Peyer's patch (tissue), 4 donors: ENCODE data around the gene VEGFA.

ENCODE experiments used
- POLR2A ChIP-seq, 2 donors: fragments of 450-650 bp; IDR thresholded peaks; one replicate each; pipeline ENCODE4 v1.5.1; 2017; ENCODE audit warnings: antibody characterized with exemption in 2 of 2, mild to moderate bottlenecking in 2 of 2, moderate library complexity in 2 of 2
- TF ChIP-seq, protein P1 (sequence below), 6 experiments: fragments of 450-650 bp in 4 of 6; fragments of 200-600 bp in 2 of 6; sonication (generic) in 1 of 6; IDR thresholded peaks; one replicate each; pipeline ENCODE4 v1.5.1; 2017 to 2019; ENCODE audit warnings: antibody characterized with exemption in 6 of 6, mild to moderate bottlenecking in 3 of 6, moderate library complexity in 1 of 6

DNA sequence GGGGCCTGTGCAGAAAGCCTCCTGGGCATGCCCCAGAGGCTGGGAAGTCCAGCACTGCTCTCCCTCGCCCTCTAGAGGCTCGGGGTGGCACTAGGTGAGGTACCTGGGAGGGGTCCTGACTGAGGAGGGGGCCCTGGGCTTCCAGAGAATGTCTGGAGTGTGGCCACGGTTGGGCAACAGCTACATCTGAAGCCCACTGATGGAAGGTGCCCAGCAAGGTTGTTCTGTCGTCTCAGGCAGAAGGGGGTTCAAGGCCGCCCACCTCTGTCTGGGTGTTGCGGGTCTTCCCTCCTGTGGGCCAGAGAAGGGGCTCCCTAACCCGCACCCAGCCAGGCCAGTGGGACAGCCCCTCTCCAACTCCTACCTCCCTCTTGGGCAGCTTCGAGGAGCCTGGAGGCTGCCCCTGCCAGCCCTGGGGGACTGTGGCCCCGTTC lies 11.4 kb upstream of the VEGFA start:
- TF ChIP-seq, protein P1, sequence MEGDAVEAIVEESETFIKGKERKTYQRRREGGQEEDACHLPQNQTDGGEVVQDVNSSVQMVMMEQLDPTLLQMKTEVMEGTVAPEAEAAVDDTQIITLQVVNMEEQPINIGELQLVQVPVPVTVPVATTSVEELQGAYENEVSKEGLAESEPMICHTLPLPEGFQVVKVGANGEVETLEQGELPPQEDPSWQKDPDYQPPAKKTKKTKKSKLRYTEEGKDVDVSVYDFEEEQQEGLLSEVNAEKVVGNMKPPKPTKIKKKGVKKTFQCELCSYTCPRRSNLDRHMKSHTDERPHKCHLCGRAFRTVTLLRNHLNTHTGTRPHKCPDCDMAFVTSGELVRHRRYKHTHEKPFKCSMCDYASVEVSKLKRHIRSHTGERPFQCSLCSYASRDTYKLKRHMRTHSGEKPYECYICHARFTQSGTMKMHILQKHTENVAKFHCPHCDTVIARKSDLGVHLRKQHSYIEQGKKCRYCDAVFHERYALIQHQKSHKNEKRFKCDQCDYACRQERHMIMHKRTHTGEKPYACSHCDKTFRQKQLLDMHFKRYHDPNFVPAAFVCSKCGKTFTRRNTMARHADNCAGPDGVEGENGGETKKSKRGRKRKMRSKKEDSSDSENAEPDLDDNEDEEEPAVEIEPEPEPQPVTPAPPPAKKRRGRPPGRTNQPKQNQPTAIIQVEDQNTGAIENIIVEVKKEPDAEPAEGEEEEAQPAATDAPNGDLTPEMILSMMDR (IDR thresholded peaks at IDR 0.05), result peak in 4 of 6 experiments; percentile 52 to 68 (median 57)
- TF ChIP-seq POLR2A (IDR thresholded peaks at IDR 0.05), result no peak
